Measurements from ENCODE around the gene CHKA.
A peak's percentile ranks its signal among the peaks of the same experiment; 100 is the strongest.

CHKA gene

GRCh38 chr11:68121067-68121899 lies at the start of gene CHKA:
TSS of gene CHKA (minus strand) at chr11:68121388. CDS start at chr11:68121177, 211 bp downstream.
- DNase-seq, result peak; percentile 79

- no peak for DNase-seq
Measured at GRCh38 chr11:68169442-68169841, 48.3 kb upstream of the CHKA start.

- DNase-seq, result no peak
Measured at GRCh38 chr11:68168694-68169093, 47.5 kb upstream of the CHKA start.

- no peak for DNase-seq
Measured at GRCh38 chr11:68167474-68167873, 46.3 kb upstream of the CHKA start.

GRCh38 chr11:68166969-68167368 lies 45.8 kb upstream of the CHKA start:
- DNase-seq, result no peak

- DNase-seq, result no peak
Measured at GRCh38 chr11:68165601-68166000, 44.4 kb upstream of the CHKA start.

GRCh38 chr11:68164437-68164836 lies 43.2 kb upstream of the CHKA start:
- DNase-seq, result no peak

- no peak for DNase-seq
Measured at GRCh38 chr11:68163691-68164090, 42.5 kb upstream of the CHKA start.

- DNase-seq, result no peak
Measured at GRCh38 chr11:68160100-68160695, 39.0 kb upstream of the CHKA start.

GRCh38 chr11:68159665-68160064 lies 38.5 kb upstream of the CHKA start:
- no peak for DNase-seq

GRCh38 chr11:68159161-68159560 lies 38.0 kb upstream of the CHKA start:
- no peak for DNase-seq

- DNase-seq, result no peak
Measured at GRCh38 chr11:68158580-68158979, 37.4 kb upstream of the CHKA start.

GRCh38 chr11:68153742-68154141 lies 32.6 kb upstream of the CHKA start:
- DNase-seq, result no peak

- DNase-seq, result no peak
Measured at GRCh38 chr11:68150037-68150436, 28.8 kb upstream of the CHKA start.

- DNase-seq, result no peak
Measured at GRCh38 chr11:68149417-68149816, 28.2 kb upstream of the CHKA start.

GRCh38 chr11:68148879-68149278 lies 27.7 kb upstream of the CHKA start:
- no peak for DNase-seq

- no peak for DNase-seq
Measured at GRCh38 chr11:68148071-68148805, 27.1 kb upstream of the CHKA start.

- DNase-seq, result no peak
Measured at GRCh38 chr11:68146704-68147474, 25.7 kb upstream of the CHKA start.

GRCh38 chr11:68146010-68146540 lies 24.9 kb upstream of the CHKA start:
- no peak for DNase-seq

GRCh38 chr11:68145120-68145866 lies 24.1 kb upstream of the CHKA start:
- DNase-seq, result no peak

- no peak for DNase-seq
Measured at GRCh38 chr11:68143310-68143689, 22.1 kb upstream of the CHKA start.

Data from activated gamma-delta T cell treated with Interleukin-2 at 50 U/mL for 16 hours (primary cell).